ENCODE results near the gene GEN1. TPM values are rescaled to one million over a fixed set of nuclear protein-coding genes. Genes with fewer than 3 reads are reported as not detected.

GEN1 gene
- total RNA-seq, 1 experiment from 2014 or later: 29.6 TPM

GRCh38 chr2:17786727-17787126 lies 32.8 kb downstream of the GEN1 start:
- no peaks in the 10 kb centered on the region for H3K9me3 Mint-ChIP-seq (ENCODE audit: low read depth, unreplicated experiment)
- CTCF ChIA-PET: no interaction called here
- no peak overlapping the region for H3K27ac Mint-ChIP-seq (ENCODE audit: unreplicated experiment)
- peaks cover 15% of the 10 kb centered on the region for H3K27me3 Mint-ChIP-seq (ENCODE audit: unreplicated experiment)
- no TSS peak for BruUV-seq (replicated peaks)
- no peaks in the 10 kb centered on the region for H3K4me1 Mint-ChIP-seq (ENCODE audit: low read depth, unreplicated experiment)
- intact Hi-C loops (cut with micrococcal nuclease; ENCODE audit: unreplicated experiment): no loop called here
- TF ChIP-seq CTCF (IDR thresholded peaks at IDR 0.05; ENCODE audit: unreplicated experiment): no peak
- no peak overlapping the region for H3K4me3 Mint-ChIP-seq (ENCODE audit: low read depth, unreplicated experiment)
- no peak for DNase-seq
- H3K36me3 Mint-ChIP-seq (ENCODE audit: insufficient read depth, unreplicated experiment): no peaks in the 10 kb centered on the region

- no peak for DNase-seq
- intact Hi-C loops (cut with micrococcal nuclease; ENCODE audit: unreplicated experiment): no loop called here
- Mint-ChIP-seq H3K36me3 (ENCODE audit: insufficient read depth, unreplicated experiment) (no peaks in the 10 kb centered on the region), H3K4me3 (ENCODE audit: low read depth, unreplicated experiment) (no peak overlapping the region), H3K9me3 (ENCODE audit: low read depth, unreplicated experiment) (no peaks in the 10 kb centered on the region), H3K4me1 (ENCODE audit: low read depth, unreplicated experiment) (no peaks in the 10 kb centered on the region), H3K27ac (ENCODE audit: unreplicated experiment) (no peak overlapping the region), H3K27me3 (ENCODE audit: unreplicated experiment) (peaks cover 32% of the 10 kb centered on the region)
- BruUV-seq (replicated peaks): no TSS peak
- no peak for TF ChIP-seq CTCF (IDR thresholded peaks at IDR 0.05; ENCODE audit: unreplicated experiment)
- CTCF ChIA-PET: no interaction called here
These were observed 34.8 kb downstream of the GEN1 start for GRCh38 chr2:17788773-17789172.

- CTCF ChIA-PET: no interaction called here
- TF ChIP-seq CTCF (IDR thresholded peaks at IDR 0.05; ENCODE audit: unreplicated experiment): no peak
- DNase-seq: no peak
- no peaks in the 10 kb centered on the region for H3K9me3 Mint-ChIP-seq (ENCODE audit: low read depth, unreplicated experiment)
- H3K27me3 Mint-ChIP-seq (ENCODE audit: unreplicated experiment): peaks cover 42% of the 10 kb centered on the region
- BruUV-seq (replicated peaks): no TSS peak
- intact Hi-C loops (cut with micrococcal nuclease; ENCODE audit: unreplicated experiment): no loop called here
- no peak overlapping the region for H3K4me3 Mint-ChIP-seq (ENCODE audit: low read depth, unreplicated experiment)
- no peaks in the 10 kb centered on the region for H3K4me1 Mint-ChIP-seq (ENCODE audit: low read depth, unreplicated experiment)
- no peaks in the 10 kb centered on the region for H3K36me3 Mint-ChIP-seq (ENCODE audit: insufficient read depth, unreplicated experiment)
- no peak overlapping the region for H3K27ac Mint-ChIP-seq (ENCODE audit: unreplicated experiment)
These were observed 36.6 kb downstream of the GEN1 start for GRCh38 chr2:17790536-17790935.

GRCh38 chr2:17791121-17791816 lies 37.3 kb downstream of the GEN1 start:
- no peaks in the 10 kb centered on the region for H3K36me3 Mint-ChIP-seq (ENCODE audit: insufficient read depth, unreplicated experiment)
- no peak overlapping the region for H3K4me3 Mint-ChIP-seq (ENCODE audit: low read depth, unreplicated experiment)
- H3K4me1 Mint-ChIP-seq (ENCODE audit: low read depth, unreplicated experiment): no peaks in the 10 kb centered on the region
- intact Hi-C loops (cut with micrococcal nuclease; ENCODE audit: unreplicated experiment): no loop called here
- TF ChIP-seq CTCF (IDR thresholded peaks at IDR 0.05; ENCODE audit: unreplicated experiment): no peak
- no peaks in the 10 kb centered on the region for H3K9me3 Mint-ChIP-seq (ENCODE audit: low read depth, unreplicated experiment)
- no peak for DNase-seq
- CTCF ChIA-PET: interaction anchor here (0.8 kb wide), 1 partner anchor 12 kb away, joined by 3 read pairs; no protein-coding TSS in a partner anchor
- no TSS peak for BruUV-seq (replicated peaks)
- no peak overlapping the region for H3K27ac Mint-ChIP-seq (ENCODE audit: unreplicated experiment)
- peaks cover 48% of the 10 kb centered on the region for H3K27me3 Mint-ChIP-seq (ENCODE audit: unreplicated experiment)

Data from Calu3 (cell line).